Tibial nerve (tissue), 4 donors: ENCODE measurements around the gene SIAH3. TPM values are rescaled to one million over a fixed set of nuclear protein-coding genes. Genes with fewer than 3 reads are reported as not detected.
"Not testable (repeated sequence)": the region's sequence is repeated elsewhere in the genome, so short reads cannot be mapped to it uniquely, and the experiment has no call there.

Source experiments
- DNase-seq, 2 donors: peaks; one replicate each; pipeline ENCODE4 v3.0.0-alpha.2; 2019; ENCODE audit warnings: low spot score in 2 of 2
- H3K27ac ChIP-seq, 4 donors: fragments of 200-600 bp; sonication (generic) in 3 of 4; one replicate each; pipeline ENCODE4 v1.5.1; 2017 to 2019; ENCODE audit warnings: mild to moderate bottlenecking in 1 of 4
- H3K27me3 ChIP-seq, 2 donors: fragments of 200-600 bp; sonication (generic) in 1 of 2; one replicate each; pipeline versions ENCODE4 v1.5.1 to v1.6.0; 2017 to 2019
- H3K36me3 ChIP-seq, 3 donors: fragments of 200-600 bp; sonication (generic); one replicate each; pipeline ENCODE4 v1.5.1; 2018 to 2019
- H3K4me1 ChIP-seq, 4 donors: fragments of 200-600 bp; sonication (generic) in 3 of 4; one replicate each; pipeline ENCODE4 v1.5.1; 2017 to 2019
- H3K4me3 ChIP-seq, 4 donors: fragments of 200-600 bp; sonication (generic) in 3 of 4; one replicate each; pipeline ENCODE4 v1.5.1; 2017 to 2019; ENCODE audit warnings: mild to moderate bottlenecking in 1 of 4, moderate library complexity in 1 of 4
- H3K9me3 ChIP-seq, 4 donors: fragments of 200-600 bp; sonication (generic) in 3 of 4; one replicate each; pipeline ENCODE4 v1.5.1; 2017 to 2019
- CTCF ChIP-seq, 5 experiments: fragments of 200-600 bp in 3 of 5; fragments of 450-650 bp in 2 of 5; sonication (generic) in 3 of 5; IDR thresholded peaks; one replicate each; pipeline ENCODE4 v1.5.1; 2016 to 2019; ENCODE audit warnings: antibody characterized with exemption in 5 of 5, mild to moderate bottlenecking in 3 of 5, moderate library complexity in 2 of 5
- EP300 ChIP-seq, 2 donors: sonication (generic); formaldehyde crosslinking; IDR thresholded peaks; one replicate each; pipeline ENCODE4 v1.6.1; 2017; ENCODE audit warnings: antibody characterized with exemption in 2 of 2, mild to moderate bottlenecking in 1 of 2
- POLR2A ChIP-seq, 2 donors: fragments of 450-650 bp; IDR thresholded peaks; one replicate each; pipeline ENCODE4 v1.6.1; 2017; ENCODE audit warnings: antibody characterized with exemption in 2 of 2, mild to moderate bottlenecking in 2 of 2, moderate library complexity in 2 of 2
- WGBS, 2 donors: methylation state at CpG; one replicate each; pipeline ENCODE4 v1.1.5; 2018; 5-methylcytosine and 5-hydroxymethylcytosine counted together
- total RNA-seq, 4 donors: library from RNA; depleted of rRNA; stranded (reverse); fragments of >200 nt; gene quantifications; one replicate each; pipeline ENCODE4 v1.1.0, GENCODE V29; 2016

SIAH3 gene
- total RNA-seq, 4 donors from 2014 or later: not detected

GRCh38 chr13:45876781-45877180 lies 25.2 kb upstream of the SIAH3 start:
- WGBS, 2 donors: 75 to 77% methylated on average over 4 of the region's 4 CpGs
- Histone ChIP-seq H3K36me3 (no peaks in the 10 kb centered on the region), H3K27ac (no peak overlapping the region), H3K4me1 (no peaks in the 10 kb centered on the region), H3K4me3 (no peak overlapping the region), H3K27me3 (no peaks in the 10 kb centered on the region), H3K9me3 (no peaks in the 10 kb centered on the region)
- TF ChIP-seq CTCF (IDR thresholded peaks at IDR 0.05) (no peak), EP300 (IDR thresholded peaks at IDR 0.05) (no peak), POLR2A (IDR thresholded peaks at IDR 0.05) (no peak)
- DNase-seq: no peak

- H3K4me1 ChIP-seq: no peaks in the 10 kb centered on the region
- 93 to 95% methylated on average over 9 of the region's 9 CpGs for WGBS, 2 donors
- H3K27me3 ChIP-seq: no peaks in the 10 kb centered on the region
- TF ChIP-seq POLR2A (IDR thresholded peaks at IDR 0.05): no peak
- TF ChIP-seq CTCF (IDR thresholded peaks at IDR 0.05): no peak
- no peak for TF ChIP-seq EP300 (IDR thresholded peaks at IDR 0.05)
- DNase-seq: no peak
- H3K4me3 ChIP-seq: no peak overlapping the region
- H3K36me3 ChIP-seq: no peaks in the 10 kb centered on the region
- no peaks in the 10 kb centered on the region for H3K9me3 ChIP-seq
- H3K27ac ChIP-seq: no peak overlapping the region
Observed at GRCh38 chr13:45875951-45876350, 24.4 kb upstream of the SIAH3 start.

GRCh38 chr13:45873491-45874325 lies 22.2 kb upstream of the SIAH3 start:
- TF ChIP-seq POLR2A (IDR thresholded peaks at IDR 0.05) (no peak), EP300 (IDR thresholded peaks at IDR 0.05) (no peak), CTCF (IDR thresholded peaks at IDR 0.05) (no peak)
- 56 to 60% methylated on average over 8 of the region's 8 CpGs for WGBS, 2 donors
- no peak for DNase-seq
- Histone ChIP-seq H3K27ac (no peak overlapping the region), H3K4me1 (no peaks in the 10 kb centered on the region), H3K4me3 (no peak overlapping the region), H3K36me3 (no peaks in the 10 kb centered on the region), H3K27me3 (no peaks in the 10 kb centered on the region), H3K9me3 (no peaks in the 10 kb centered on the region)

GRCh38 chr13:45872566-45872965 lies 21.0 kb upstream of the SIAH3 start:
- H3K4me1 ChIP-seq: no peaks in the 10 kb centered on the region
- no peaks in the 10 kb centered on the region for H3K27me3 ChIP-seq
- no peak for DNase-seq
- WGBS, 2 donors: 62 to 69% methylated on average over 3 of the region's 3 CpGs
- no peak for TF ChIP-seq EP300 (IDR thresholded peaks at IDR 0.05)
- no peak for TF ChIP-seq CTCF (IDR thresholded peaks at IDR 0.05)
- TF ChIP-seq POLR2A (IDR thresholded peaks at IDR 0.05): no peak
- no peak overlapping the region for H3K4me3 ChIP-seq
- H3K36me3 ChIP-seq: no peaks in the 10 kb centered on the region
- H3K27ac ChIP-seq: no peak overlapping the region
- no peaks in the 10 kb centered on the region for H3K9me3 ChIP-seq

GRCh38 chr13:45871201-45871600 lies 19.6 kb upstream of the SIAH3 start:
- H3K27me3 ChIP-seq, H3K27ac ChIP-seq, H3K9me3 ChIP-seq, H3K4me1 ChIP-seq, DNase-seq, H3K36me3 ChIP-seq, H3K4me3 ChIP-seq: not testable (repeated sequence)
- WGBS, 2 donors: 70 to 74% methylated on average over 6 of the region's 6 CpGs
